HG03025 (cell line): ENCODE data around the gene RAI1.

ENCODE experiments used
- ATAC-seq: cut with Tn5 transposase; IDR thresholded peaks from one replicate; pipeline ENCODE4 v1.9.1; 2021; ENCODE audit warnings: mild to moderate bottlenecking, moderate library complexity; ENCODE audit not compliant: unreplicated experiment, low FRiP score

Gene RAI1

GRCh38 chr17:17711641-17712162, 30.4 kb downstream of the RAI1 start:
- ATAC-seq = no peak

- ATAC-seq = no peak
Observed at GRCh38 chr17:17712268-17712924, 31.1 kb downstream of the RAI1 start.

GRCh38 chr17:17713839-17714238, 32.6 kb downstream of the RAI1 start:
- no peak for ATAC-seq

GRCh38 chr17:17714261-17714866, 33.1 kb downstream of the RAI1 start:
- ATAC-seq = no peak

- no peak for ATAC-seq
Observed at GRCh38 chr17:17714879-17715278, 33.6 kb downstream of the RAI1 start.

- no peak for ATAC-seq
Observed at GRCh38 chr17:17716837-17717523, 35.7 kb downstream of the RAI1 start.

GRCh38 chr17:17718251-17718650, 37.0 kb downstream of the RAI1 start:
- no peak for ATAC-seq

DNA sequence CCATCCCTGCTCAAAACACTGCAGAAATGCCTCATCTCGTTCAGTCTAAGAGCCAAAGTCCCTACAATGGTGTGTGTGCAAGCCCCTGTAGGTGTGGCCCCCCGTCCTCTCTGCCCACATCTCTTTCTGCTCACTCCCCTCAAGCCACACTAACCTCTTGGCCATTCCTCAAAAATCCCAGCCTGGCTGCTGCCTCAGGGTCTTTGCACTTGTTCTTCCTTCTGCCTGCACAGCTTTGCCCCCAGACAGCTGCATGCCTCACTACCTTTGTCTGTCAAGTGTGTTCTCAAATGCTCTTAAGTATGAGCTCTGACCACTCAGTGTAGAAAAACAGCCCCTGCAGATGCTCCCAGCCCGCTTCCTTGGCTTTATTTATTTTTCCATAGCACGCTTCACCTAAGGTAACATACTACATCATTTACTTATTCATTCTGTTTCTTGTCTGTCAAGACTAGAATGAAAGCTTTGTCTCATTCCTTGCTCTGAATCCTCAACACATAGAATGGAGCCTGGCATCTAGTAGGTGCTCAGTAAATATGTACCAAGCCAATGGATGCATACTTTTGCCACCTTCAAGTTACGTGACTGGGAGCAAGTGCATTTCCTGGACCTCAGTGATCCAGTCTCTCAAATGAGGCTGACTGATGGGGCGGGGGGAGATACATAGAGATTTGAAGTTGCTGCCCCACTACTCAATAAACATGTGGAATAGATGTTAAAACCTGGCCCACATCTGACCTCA, 38.1 kb downstream of the RAI1 start:
- ATAC-seq = no peak

DNA sequence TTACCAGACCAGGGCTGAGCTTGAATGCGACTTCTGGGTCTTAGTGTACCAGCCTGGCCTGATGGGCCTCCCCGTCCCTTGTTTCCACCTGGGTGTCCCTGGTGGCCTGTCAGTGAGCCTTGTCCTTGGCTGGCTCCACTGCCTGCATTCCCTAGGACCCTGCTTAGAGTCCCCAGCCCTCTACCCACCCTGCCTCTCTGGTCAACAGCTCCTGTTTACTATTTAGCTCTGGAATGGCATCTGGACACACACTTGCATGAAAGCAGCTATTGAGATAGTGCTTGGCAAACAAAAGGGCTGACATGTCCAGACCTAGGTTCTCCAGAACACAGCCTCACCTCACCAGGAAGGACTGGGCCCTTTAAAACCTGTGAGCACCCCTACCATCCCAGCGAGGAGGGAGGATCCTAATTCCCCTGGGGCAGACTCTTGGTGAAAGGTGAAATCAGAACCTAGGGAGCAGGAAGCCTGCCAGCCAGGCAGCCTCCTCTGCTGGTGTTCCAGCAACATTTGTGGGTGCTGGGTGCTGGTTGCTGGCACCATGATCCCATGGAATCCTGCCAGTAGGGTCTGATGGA, 38.8 kb downstream of the RAI1 start:
- no peak for ATAC-seq

GRCh38 chr17:17721140-17721668, 39.9 kb downstream of the RAI1 start:
- ATAC-seq = no peak

GRCh38 chr17:17722081-17722905, 41.0 kb downstream of the RAI1 start:
- ATAC-seq = no peak

DNA sequence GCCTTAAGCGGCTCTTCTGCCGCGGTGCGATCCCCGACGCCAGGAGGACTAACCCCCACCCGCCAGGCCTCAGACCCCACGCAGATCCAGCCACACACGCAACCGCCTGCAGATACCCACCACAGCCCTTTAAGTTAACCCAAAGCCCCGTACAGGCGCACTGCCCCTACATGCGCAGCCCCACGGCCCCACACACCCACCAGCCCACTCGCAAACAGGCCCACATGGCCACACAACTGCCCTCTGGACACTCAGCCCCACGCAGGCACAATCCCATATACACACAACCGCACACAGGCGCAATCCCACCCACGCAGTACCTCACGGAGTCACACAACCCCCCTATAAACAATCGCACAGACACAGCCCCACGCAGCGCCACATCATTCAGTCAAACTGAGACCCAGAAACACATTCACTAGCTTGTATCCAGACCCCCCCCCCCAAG, 41.7 kb downstream of the RAI1 start:
- no peak for ATAC-seq

DNA sequence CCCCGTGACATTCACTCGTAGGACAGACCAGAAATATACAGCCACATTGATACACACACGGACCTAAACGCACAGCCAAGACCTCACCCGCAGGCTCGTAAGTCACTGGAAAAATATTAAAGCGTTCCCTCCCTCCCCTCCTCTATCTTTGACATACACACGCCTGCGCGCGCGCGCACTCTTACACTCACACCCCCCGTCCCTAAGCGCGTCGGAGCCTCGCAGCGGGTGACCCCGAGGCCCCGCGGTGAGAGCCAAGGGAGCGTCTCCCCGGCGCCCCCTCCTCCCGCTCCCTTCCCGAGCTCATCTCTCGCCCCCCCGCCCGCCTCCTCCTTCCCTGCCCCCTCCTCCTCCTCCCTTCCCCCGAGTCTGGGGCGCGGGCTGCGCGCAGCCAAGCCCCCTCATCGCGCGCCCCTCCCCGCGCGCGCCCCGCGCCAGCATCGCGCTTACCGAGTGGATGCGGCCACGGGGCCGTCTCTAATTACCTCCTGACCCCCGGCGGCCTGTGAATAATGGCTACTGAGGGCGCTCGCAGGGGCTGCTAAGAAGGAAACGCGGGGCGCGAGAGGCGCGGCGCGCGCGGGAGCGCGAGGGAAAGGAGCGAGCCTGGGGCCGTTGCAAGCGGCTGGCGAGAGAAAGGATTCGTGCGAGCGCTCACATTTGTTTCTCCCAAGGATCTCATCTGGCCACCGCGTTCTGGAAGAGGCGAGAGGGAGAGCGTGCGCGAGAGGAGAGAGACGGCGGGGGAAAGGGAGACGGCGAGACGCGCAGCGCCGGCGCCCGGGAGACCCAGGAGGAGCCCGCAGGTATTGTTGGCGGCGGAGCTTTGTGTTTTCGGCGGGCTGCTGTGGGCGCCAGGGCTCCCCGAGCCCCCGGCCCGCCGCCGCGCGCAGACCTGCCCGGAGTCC, 42.4 kb downstream of the RAI1 start:
- no peak for ATAC-seq

- no peak for ATAC-seq
Observed at GRCh38 chr17:17724307-17725010, 43.2 kb downstream of the RAI1 start.

- no peak for ATAC-seq
Observed at GRCh38 chr17:17725011-17725751, 43.9 kb downstream of the RAI1 start.

DNA sequence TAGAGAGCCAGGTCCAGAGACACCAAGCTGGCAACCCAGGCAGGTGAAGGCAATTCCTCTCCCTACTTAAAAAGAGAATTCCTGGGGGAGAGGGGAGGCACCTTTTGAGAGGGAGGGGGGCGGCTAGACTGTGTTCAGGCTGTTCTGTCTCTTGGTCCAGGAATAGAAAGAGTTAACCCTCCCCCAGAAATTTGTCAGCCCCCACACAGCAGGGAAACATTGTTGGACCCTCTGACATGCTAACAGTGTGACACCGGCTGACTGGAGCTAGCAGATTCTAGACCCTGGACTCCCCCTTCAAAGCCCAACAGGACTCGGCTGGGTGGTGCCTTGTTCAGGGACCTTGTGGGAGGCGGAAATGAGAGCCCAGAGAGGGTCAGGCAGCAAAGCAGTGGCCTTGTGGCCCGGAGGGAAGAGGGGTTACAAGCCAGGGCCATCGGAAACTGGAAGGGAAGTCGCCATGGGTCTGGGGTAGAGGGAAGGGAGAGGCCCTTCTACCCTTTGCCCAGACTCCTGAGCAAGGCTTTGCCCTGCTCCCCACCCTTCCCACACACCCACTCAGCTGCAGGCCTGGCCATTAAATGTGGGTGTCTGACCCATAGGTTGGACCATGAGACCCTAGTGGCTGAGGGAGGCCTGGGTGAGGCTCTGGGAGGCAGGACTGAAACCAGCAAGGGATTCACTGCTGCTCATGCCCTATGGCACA, 44.6 kb downstream of the RAI1 start:
- ATAC-seq = no peak
